ENCODE data around the gene KRTAP10-8.
"Not testable (repeated sequence)": the region's sequence is repeated elsewhere in the genome, so short reads cannot be mapped to it uniquely, and the experiment has no call there.

DNA sequence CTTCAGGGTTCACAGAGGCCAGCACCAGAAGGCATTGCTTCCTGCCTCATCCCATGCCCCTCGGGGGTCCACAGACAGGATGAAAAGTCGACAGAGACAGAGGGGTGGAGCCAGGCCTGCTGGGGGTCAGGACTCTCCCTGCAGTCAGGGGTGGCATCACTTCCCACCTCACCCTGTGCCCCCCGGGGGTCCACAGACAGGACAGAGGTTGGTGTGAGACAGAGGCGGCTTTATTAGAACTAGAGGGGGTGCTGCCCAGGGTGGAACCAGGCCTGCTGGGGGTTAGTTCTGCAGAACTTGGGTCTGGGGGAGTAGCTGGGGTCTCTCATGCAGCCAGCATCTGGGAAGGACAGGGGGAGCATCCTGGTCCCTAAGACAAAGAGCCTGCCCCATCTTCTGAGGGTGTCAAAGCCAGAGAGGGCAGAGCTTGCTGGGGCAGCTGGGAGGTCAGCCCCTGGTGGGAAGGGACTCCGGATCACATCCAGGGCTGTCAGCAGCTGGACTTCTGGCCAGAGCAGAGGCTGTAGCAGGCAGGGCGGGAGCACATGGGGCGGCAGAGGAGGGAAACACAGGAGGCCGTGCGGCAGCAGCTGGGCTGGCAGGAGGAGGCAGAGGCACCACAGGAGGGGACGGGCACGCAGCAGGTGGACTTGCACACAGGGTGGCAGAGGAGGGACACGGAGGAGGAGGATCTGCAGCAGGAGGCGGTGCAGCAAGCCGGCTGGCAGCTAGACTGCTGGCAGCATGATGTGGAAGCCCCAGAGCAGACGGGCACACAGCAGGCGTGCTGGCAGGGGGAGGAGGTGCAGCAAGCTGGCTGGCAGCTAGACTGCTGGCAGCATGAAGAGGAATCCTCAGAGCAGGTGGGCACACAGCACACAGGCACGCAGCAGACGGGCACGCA is 20.7 kb upstream of the KRTAP10-8 start:
- TF ChIP-seq, protein P1, sequence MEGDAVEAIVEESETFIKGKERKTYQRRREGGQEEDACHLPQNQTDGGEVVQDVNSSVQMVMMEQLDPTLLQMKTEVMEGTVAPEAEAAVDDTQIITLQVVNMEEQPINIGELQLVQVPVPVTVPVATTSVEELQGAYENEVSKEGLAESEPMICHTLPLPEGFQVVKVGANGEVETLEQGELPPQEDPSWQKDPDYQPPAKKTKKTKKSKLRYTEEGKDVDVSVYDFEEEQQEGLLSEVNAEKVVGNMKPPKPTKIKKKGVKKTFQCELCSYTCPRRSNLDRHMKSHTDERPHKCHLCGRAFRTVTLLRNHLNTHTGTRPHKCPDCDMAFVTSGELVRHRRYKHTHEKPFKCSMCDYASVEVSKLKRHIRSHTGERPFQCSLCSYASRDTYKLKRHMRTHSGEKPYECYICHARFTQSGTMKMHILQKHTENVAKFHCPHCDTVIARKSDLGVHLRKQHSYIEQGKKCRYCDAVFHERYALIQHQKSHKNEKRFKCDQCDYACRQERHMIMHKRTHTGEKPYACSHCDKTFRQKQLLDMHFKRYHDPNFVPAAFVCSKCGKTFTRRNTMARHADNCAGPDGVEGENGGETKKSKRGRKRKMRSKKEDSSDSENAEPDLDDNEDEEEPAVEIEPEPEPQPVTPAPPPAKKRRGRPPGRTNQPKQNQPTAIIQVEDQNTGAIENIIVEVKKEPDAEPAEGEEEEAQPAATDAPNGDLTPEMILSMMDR (IDR thresholded peaks at IDR 0.05): not testable (repeated sequence)
- TF ChIP-seq POLR2A (IDR thresholded peaks at IDR 0.05): not testable (repeated sequence)

Measured in lower leg skin (tissue), 3 donors.